ENCODE results near the gene DBNL. TPM values are rescaled to one million over a fixed set of nuclear protein-coding genes. Genes with fewer than 3 reads are reported as not detected.

The DBNL gene
- total RNA-seq, 1 donor from 2014 or later = 177 TPM

- H3K9me3 ChIP-seq = no peaks in the 10 kb centered on the region
- H3K4me1 ChIP-seq = peaks cover 4 to 31% of the 10 kb centered on the region in 2 donors
- no peak overlapping the region for H3K4me3 ChIP-seq
- peak overlapping the region; percentile 63 to 100 for H3K27ac ChIP-seq
- no peaks in the 10 kb centered on the region for H3K36me3 ChIP-seq
- no peaks in the 10 kb centered on the region for H3K27me3 ChIP-seq
- no peak for TF ChIP-seq CTCF (IDR thresholded peaks at IDR 0.05)
- intact Hi-C loops (cut with DNase I) = no loop called here
- DNase-seq (ENCODE audit: low spot score in 2 of 2) = no peak
These were observed 51.3 kb downstream of the DBNL start for GRCh38 chr7:44095781-44096180.

GRCh38 chr7:44096326-44096881 lies 51.9 kb downstream of the DBNL start:
- intact Hi-C loops (cut with DNase I) = no loop called here
- H3K4me1 ChIP-seq = peaks cover 10 to 34% of the 10 kb centered on the region in 2 donors
- no peak for TF ChIP-seq CTCF (IDR thresholded peaks at IDR 0.05)

GRCh38 chr7:44097064-44097932 lies 52.8 kb downstream of the DBNL start:
- TF ChIP-seq CTCF (IDR thresholded peaks at IDR 0.05) = no peak
- no peak overlapping the region for H3K4me3 ChIP-seq
- DNase-seq (ENCODE audit: low spot score in 2 of 2) = no peak
- peaks cover 17 to 41% of the 10 kb centered on the region in 2 donors for H3K4me1 ChIP-seq
- intact Hi-C loops (cut with DNase I) = no loop called here
- H3K36me3 ChIP-seq = no peaks in the 10 kb centered on the region
- H3K27me3 ChIP-seq = no peaks in the 10 kb centered on the region
- H3K9me3 ChIP-seq = no peaks in the 10 kb centered on the region
- peak overlapping the region; percentile 62 to 100 for H3K27ac ChIP-seq

More at GRCh38 chr7:44096326-44096881, 51.9 kb downstream of the DBNL start:
- Histone ChIP-seq H3K4me3 (no peak overlapping the region), H3K36me3 (no peaks in the 10 kb centered on the region), H3K9me3 (no peaks in the 10 kb centered on the region), H3K27me3 (no peaks in the 10 kb centered on the region), H3K27ac (peak overlapping the region; percentile 62 to 100)
- no peak for DNase-seq (ENCODE audit: low spot score in 2 of 2)

GRCh38 chr7:44098092-44099068 lies 53.9 kb downstream of the DBNL start:
- H3K36me3 ChIP-seq = no peaks in the 10 kb centered on the region
- H3K27ac ChIP-seq = peak overlapping the region; percentile 62 to 100
- no peaks in the 10 kb centered on the region for H3K9me3 ChIP-seq
- H3K4me3 ChIP-seq = no peak overlapping the region
- no peak for DNase-seq (ENCODE audit: low spot score in 2 of 2)
- peaks cover 26 to 51% of the 10 kb centered on the region in 2 donors for H3K4me1 ChIP-seq
- no peaks in the 10 kb centered on the region for H3K27me3 ChIP-seq
- intact Hi-C loops (cut with DNase I) = no loop called here
- no peak for TF ChIP-seq CTCF (IDR thresholded peaks at IDR 0.05)

GRCh38 chr7:44099669-44100068 lies 55.2 kb downstream of the DBNL start:
- DNase-seq (ENCODE audit: low spot score in 2 of 2) = no peak
- Histone ChIP-seq H3K36me3 (no peaks in the 10 kb centered on the region), H3K9me3 (no peaks in the 10 kb centered on the region), H3K27ac (peak overlapping the region; percentile 99 to 100), H3K27me3 (no peaks in the 10 kb centered on the region), H3K4me3 (no peak overlapping the region), H3K4me1 (peaks cover 30 to 57% of the 10 kb centered on the region in 2 donors)
- TF ChIP-seq CTCF (IDR thresholded peaks at IDR 0.05) = no peak
- intact Hi-C loops (cut with DNase I) = no loop called here
